Right ventricle myocardium inferior (tissue), 1 donor: ENCODE results near the gene CDK11B. TPM values are rescaled to one million over a fixed set of nuclear protein-coding genes. Genes with fewer than 3 reads are reported as not detected.
"Not testable (repeated sequence)": the region's sequence is repeated elsewhere in the genome, so short reads cannot be mapped to it uniquely, and the experiment has no call there.

ENCODE experiments used
- ATAC-seq: fragments of 200-7000 bp; cut with Tn5 transposase; one replicate; pipeline ENCODE4 v1.9.1; 2020; ENCODE audit warnings: mild to moderate bottlenecking, moderate library complexity
- DNase-seq: peaks from one replicate; pipeline ENCODE4 v3.0.0; 2021; ENCODE audit errors: missing footprints
- intact Hi-C: fragments of 100-400 bp; cut with DNase I; formaldehyde crosslinking; loops from one replicate; pipeline ENCODE4 v1.11.0; 2022
- long read RNA-seq: library from polyadenylated mRNA; unstranded; transcript quantifications from one replicate; pipeline ENCODE4 v2.0.0, GENCODE V29; 2021
- total RNA-seq: library from RNA; stranded (reverse); fragmentation: NEBNext Ultra II Directional; extraction: Animal tissue kit (Norgen Biotek cat#: 25700); gene quantifications from one replicate; pipeline ENCODE4 v1.2.1, GENCODE V29; 2021
- donor health status: DM: no; HTN: yes; CAD: no; lungs with severe emphysema.

The CDK11B gene
- total RNA-seq, result 24.0 TPM
- long read RNA-seq, partial matches to known transcripts, result 4 of 11 reads
- long read RNA-seq, other reads (novel, unspliced or antisense), result 3 of 11 reads

GRCh38 chr1:1658583-1659549 lies at the start of gene CDK11B:
TSS of gene CDK11B (minus strand) at chr1:1659004. CDS start at chr1:1657485, 1,519 bp downstream.
- ATAC-seq (peak; percentile 90), DNase-seq (peak; percentile 94)
- intact Hi-C loops, result not testable (repeated sequence)

- intact Hi-C loops, DNase-seq, ATAC-seq: not testable (repeated sequence)
Measured at GRCh38 chr1:1707897-1708296, 49.1 kb upstream of the CDK11B start.

- intact Hi-C loops, result not testable (repeated sequence)
Measured at GRCh38 chr1:1707241-1707640, 48.4 kb upstream of the CDK11B start.

GRCh38 chr1:1705623-1706022 lies 46.8 kb upstream of the CDK11B start:
- DNase-seq, ATAC-seq, intact Hi-C loops: not testable (repeated sequence)

More at GRCh38 chr1:1707241-1707640, 48.4 kb upstream of the CDK11B start:
- DNase-seq, ATAC-seq: not testable (repeated sequence)

GRCh38 chr1:1704284-1704957 lies 45.6 kb upstream of the CDK11B start:
- intact Hi-C loops, ATAC-seq, DNase-seq: not testable (repeated sequence)

GRCh38 chr1:1703796-1704195 lies 45.0 kb upstream of the CDK11B start:
- ATAC-seq, result no peak
- DNase-seq, result no peak
- intact Hi-C loops, result no loop called here

GRCh38 chr1:1702506-1702905 lies 43.7 kb upstream of the CDK11B start:
- DNase-seq, intact Hi-C loops, ATAC-seq: not testable (repeated sequence)

- DNase-seq, intact Hi-C loops: not testable (repeated sequence)
- peak; percentile 64 for ATAC-seq
Measured at GRCh38 chr1:1700557-1700956, 41.8 kb upstream of the CDK11B start.

- intact Hi-C loops, DNase-seq: not testable (repeated sequence)
- peak; percentile 1 for ATAC-seq
Measured at GRCh38 chr1:1700067-1700466, 41.3 kb upstream of the CDK11B start.

GRCh38 chr1:1699061-1699460 lies 40.3 kb upstream of the CDK11B start:
- intact Hi-C loops, DNase-seq, ATAC-seq: not testable (repeated sequence)

GRCh38 chr1:1697358-1698183 lies 38.8 kb upstream of the CDK11B start:
- DNase-seq, intact Hi-C loops, ATAC-seq: not testable (repeated sequence)

GRCh38 chr1:1696431-1697357 lies 37.9 kb upstream of the CDK11B start:
- ATAC-seq, intact Hi-C loops, DNase-seq: not testable (repeated sequence)

- peak; percentile 94 for ATAC-seq
- peak; percentile 94 for DNase-seq
- intact Hi-C loops, result not testable (repeated sequence)
Measured at GRCh38 chr1:1692714-1693647, 34.2 kb upstream of the CDK11B start, which contains the start of gene SLC35E2B. TSS of gene SLC35E2B (minus strand) at chr1:1692795. CDS start at chr1:1676699, 16,096 bp downstream.

GRCh38 chr1:1692324-1692713 lies 33.5 kb upstream of the CDK11B start:
- DNase-seq, result peak; percentile 86
- ATAC-seq, result peak; percentile 81

GRCh38 chr1:1691443-1691842 lies 32.6 kb upstream of the CDK11B start:
- DNase-seq, intact Hi-C loops, ATAC-seq: not testable (repeated sequence)

More at GRCh38 chr1:1692324-1692713, 33.5 kb upstream of the CDK11B start:
- intact Hi-C loops, result not testable (repeated sequence)

- DNase-seq, intact Hi-C loops, ATAC-seq: not testable (repeated sequence)
Measured at GRCh38 chr1:1689526-1689925, 30.7 kb upstream of the CDK11B start.
